CD4-positive, alpha-beta T cell treated with Interleukin-17A for 4 hours (primary cell): Measurements from ENCODE around the gene EIF2D.
"Not testable (repeated sequence)": the region's sequence is repeated elsewhere in the genome, so short reads cannot be mapped to it uniquely, and the experiment has no call there.

ENCODE experiments used
- DNase-seq: peaks from one replicate; pipeline ENCODE4 v3.0.0-alpha.2; 2020; ENCODE audit warnings: mixed read lengths

Gene EIF2D

GRCh38 chr1:206612129-206612876 lies at the start of gene EIF2D:
Gene EIF2D, minus strand, starts transcription at chr1:206612465. Its CDS starts 123 bp downstream, at chr1:206612342.
- peak; percentile 95 for DNase-seq

- no peak for DNase-seq
Measured at GRCh38 chr1:206661161-206661820, 49.0 kb upstream of the EIF2D start.

- no peak for DNase-seq
Measured at GRCh38 chr1:206660136-206660535, 47.9 kb upstream of the EIF2D start.

GRCh38 chr1:206658981-206659273 lies 46.7 kb upstream of the EIF2D start:
- DNase-seq, result no peak

GRCh38 chr1:206658264-206658980 lies 46.2 kb upstream of the EIF2D start:
- DNase-seq, result peak; percentile 65

- no peak for DNase-seq
Measured at GRCh38 chr1:206657751-206658150, 45.5 kb upstream of the EIF2D start.

- no peak for DNase-seq
Measured at GRCh38 chr1:206656936-206657335, 44.7 kb upstream of the EIF2D start.

- no peak for DNase-seq
Measured at GRCh38 chr1:206655471-206655882, 43.2 kb upstream of the EIF2D start.

- DNase-seq, result no peak
Measured at GRCh38 chr1:206654828-206655227, 42.6 kb upstream of the EIF2D start.

GRCh38 chr1:206653715-206654459 lies 41.6 kb upstream of the EIF2D start:
- no peak for DNase-seq

GRCh38 chr1:206651958-206652890 lies 40.0 kb upstream of the EIF2D start:
- DNase-seq, result no peak

GRCh38 chr1:206651014-206651413 lies 38.7 kb upstream of the EIF2D start:
- no peak for DNase-seq

GRCh38 chr1:206649261-206649921 lies 37.1 kb upstream of the EIF2D start:
- no peak for DNase-seq

GRCh38 chr1:206647224-206647623 lies 35.0 kb upstream of the EIF2D start:
- DNase-seq, result no peak

GRCh38 chr1:206646504-206646903 lies 34.2 kb upstream of the EIF2D start:
- DNase-seq, result no peak

GRCh38 chr1:206643118-206643698 lies 30.9 kb upstream of the EIF2D start:
- DNase-seq, result no peak

GRCh38 chr1:206642074-206642473 lies 29.8 kb upstream of the EIF2D start:
- DNase-seq, result not testable (repeated sequence)

- DNase-seq, result no peak
Measured at GRCh38 chr1:206637605-206638004, 25.3 kb upstream of the EIF2D start.

- no peak for DNase-seq
Measured at GRCh38 chr1:206636671-206637070, 24.4 kb upstream of the EIF2D start.

GRCh38 chr1:206635978-206636345 lies 23.7 kb upstream of the EIF2D start:
- peak; percentile 21 for DNase-seq
